SK-N-SH (cell line): ENCODE data around the gene P2RX3. TPM values are rescaled to one million over a fixed set of nuclear protein-coding genes. Genes with fewer than 3 reads are reported as not detected.

Source experiments
- CTCF ChIA-PET: fragments of 300-600, 350-600 bp; formaldehyde crosslinking; extraction: SDS; loops from one replicate; lab custom pipeline; 2021; lab: Yijun Ruan, JAX
- POLR2A ChIA-PET: fragments of 350-600 bp; sonication (Branson Sonifier 250); formaldehyde crosslinking; extraction: SDS; loops from one replicate; lab custom pipeline; 2020; ENCODE audit warnings: antibody characterized with exemption, inconsistent platforms; lab: Yijun Ruan, JAX
- DNase-seq: peaks from one replicate; pipeline ENCODE4 v3.0.0; 2012
- H2AFZ ChIP-seq: fragments of 200-600 bp; sonication (generic); 2 replicates; pipeline ENCODE4 v1.8.1; 2016; ENCODE audit warnings: antibody characterized with exemption, mild to moderate bottlenecking, low read depth
- H3F3A ChIP-seq: fragments of 200-600 bp; sonication (generic); replicated peaks from 2 replicates; pipeline ENCODE3; 2016; ENCODE audit warnings: antibody characterized with exemption, mild to moderate bottlenecking; ENCODE audit not compliant: insufficient read depth
- H3K27ac ChIP-seq, 2 experiments: fragments of 200-500 bp in 1 of 2; fragments of 200-600 bp in 1 of 2; sonication (Bioruptor generic) in 1 of 2; sonication (generic), shearing (Covaris generic) in 1 of 2; 2 replicates each; pipeline versions ENCODE4 v1.5.1 to v1.6.1; 2014 to 2016; ENCODE audit warnings: low read depth in 2 of 2, inconsistent platforms in 1 of 2, low read length in 1 of 2, mild to moderate bottlenecking in 1 of 2, mixed read lengths in 1 of 2
- H3K27me3 ChIP-seq: fragments of 200-600 bp; sonication (generic), shearing (Covaris generic); 2 replicates; pipeline ENCODE4 v1.6.1; 2016; ENCODE audit warnings: mixed run types; ENCODE audit not compliant: insufficient read depth
- H3K36me3 ChIP-seq, 2 experiments: fragments of 200-500 bp in 1 of 2; fragments of 200-600 bp in 1 of 2; sonication (Bioruptor generic) in 1 of 2; sonication (generic) in 1 of 2; replicated peaks in 1 of 2; 2 replicates each; pipeline versions ENCODE3 to v1.5.1; 2014 to 2016; ENCODE audit warnings: low read length in 1 of 2, mild to moderate bottlenecking in 1 of 2; ENCODE audit not compliant: insufficient read depth in 2 of 2, control insufficient read depth in 1 of 2
- H3K4me1 ChIP-seq, 2 experiments: fragments of 200-500 bp in 1 of 2; fragments of 200-600 bp in 1 of 2; sonication (Bioruptor generic) in 1 of 2; sonication (generic), shearing (Covaris generic) in 1 of 2; 2 replicates each; pipeline versions ENCODE4 v1.5.1 to v1.6.1; 2014 to 2016; ENCODE audit warnings: low read depth in 1 of 2, low read length in 1 of 2, mixed run types in 1 of 2; ENCODE audit not compliant: insufficient read depth in 2 of 2, control insufficient read depth in 1 of 2
- H3K4me2 ChIP-seq: fragments of 200-600 bp; sonication (generic), shearing (Covaris generic); 2 replicates; pipeline ENCODE4 v1.6.1; 2017; ENCODE audit warnings: mixed run types
- H3K4me3 ChIP-seq, 2 experiments: fragments of 200-500 bp in 1 of 2; fragments of 200-600 bp in 1 of 2; sonication (Bioruptor generic) in 1 of 2; sonication (generic), shearing (Covaris generic) in 1 of 2; 2 replicates each; pipeline versions ENCODE4 v1.5.1 to v1.8.1; 2014 to 2016; ENCODE audit warnings: low read depth in 2 of 2, inconsistent platforms in 1 of 2, low read length in 1 of 2, mild to moderate bottlenecking in 1 of 2, mixed read lengths in 1 of 2, moderate library complexity in 1 of 2
- H3K79me2 ChIP-seq: fragments of 200-600 bp; sonication (generic); 2 replicates; pipeline ENCODE4 v1.8.1; 2017; ENCODE audit warnings: mild to moderate bottlenecking; ENCODE audit not compliant: insufficient read depth
- H3K9ac ChIP-seq: fragments of 200-600 bp; sonication (generic); 2 replicates; pipeline ENCODE4 v1.6.1; 2017; ENCODE audit warnings: mixed run types
- H3K9me2 ChIP-seq: fragments of 200-600 bp; sonication (generic); 2 replicates; pipeline ENCODE4 v1.6.1; 2017; ENCODE audit warnings: mixed run types
- H3K9me3 ChIP-seq: fragments of 200-600 bp; sonication (generic); 2 replicates; pipeline ENCODE4 v1.6.1; 2017; ENCODE audit warnings: mixed run types, mild to moderate bottlenecking, moderate library complexity
- H4K20me1 ChIP-seq: fragments of 200-600 bp; sonication (generic); 2 replicates; pipeline ENCODE4 v1.6.1; 2017; ENCODE audit warnings: mild to moderate bottlenecking, mixed run types; ENCODE audit not compliant: insufficient read depth
- CHD2 ChIP-seq: fragments of 150-350 bp; IDR thresholded peaks from 2 replicates; pipeline ENCODE4 v1.6.1; 2018; ENCODE audit warnings: low read length; ENCODE audit not compliant: partially characterized antibody
- ELF1 ChIP-seq: IDR thresholded peaks from 2 replicates; pipeline ENCODE4 v1.4.0; 2012
- FOSL2 ChIP-seq: IDR thresholded peaks from 2 replicates; pipeline ENCODE4 v1.4.0; 2012; ENCODE audit warnings: low read depth, mild to moderate bottlenecking, moderate library complexity, borderline replicate concordance
- MEF2A ChIP-seq: IDR thresholded peaks from 2 replicates; pipeline ENCODE4 v1.4.0; 2012; ENCODE audit warnings: low read depth, borderline replicate concordance
- NFIC ChIP-seq: IDR thresholded peaks from 2 replicates; pipeline ENCODE4 v1.4.0; 2012; ENCODE audit warnings: borderline replicate concordance
- RFX5 ChIP-seq: IDR thresholded peaks from 2 replicates; pipeline ENCODE4 v1.6.1; 2012; ENCODE audit warnings: mild to moderate bottlenecking, improper control_type of control experiment, low read length
- RXRA ChIP-seq: IDR thresholded peaks from 2 replicates; pipeline ENCODE4 v1.4.0; 2012; ENCODE audit warnings: low read depth, mild to moderate bottlenecking, borderline replicate concordance
- TAF1 ChIP-seq: IDR thresholded peaks from 2 replicates; pipeline ENCODE4 v1.6.1; 2012; ENCODE audit warnings: low read depth, mild to moderate bottlenecking, low read length, moderate library complexity, borderline replicate concordance
- TCF12 ChIP-seq: IDR thresholded peaks from 2 replicates; pipeline ENCODE4 v1.4.0; 2012
- YY1 ChIP-seq: IDR thresholded peaks from 2 replicates; pipeline ENCODE4 v1.4.0; 2012; ENCODE audit warnings: low read depth, mild to moderate bottlenecking
- WGBS: methylation state at CpG from one replicate; pipeline ENCODE4 v1.1.6; 2017; ENCODE audit warnings: low lambda C conversion rate; 5-methylcytosine and 5-hydroxymethylcytosine counted together
- polyA plus RNA-seq, 3 experiments: library from polyadenylated mRNA; depleted of rRNA; stranded (reverse); fragments of >200 nt; gene quantifications; 2 replicates each; pipeline ENCODE4 v1.2.3, GENCODE V29; 2012
- TF ChIP-seq, protein P1 (sequence below): IDR thresholded peaks from 2 replicates; pipeline ENCODE4 v1.4.0; 2012; ENCODE audit warnings: low read depth
- TF ChIP-seq, protein P2 (sequence below): IDR thresholded peaks from 2 replicates; pipeline ENCODE4 v1.4.0; 2012; ENCODE audit warnings: low read depth, borderline replicate concordance
- TF ChIP-seq, protein P3 (sequence below): fragments of 150-350 bp; IDR thresholded peaks from 2 replicates; pipeline ENCODE4 v1.6.1; 2016; ENCODE audit warnings: mild to moderate bottlenecking, low read depth, low read length
- TF ChIP-seq, protein P4 (sequence below): fragments of 200-600 bp; sonication (generic); IDR thresholded peaks from 2 replicates; pipeline ENCODE4 v1.6.1; 2017; ENCODE audit warnings: antibody characterized with exemption, mild to moderate bottlenecking, moderate library complexity

Gene P2RX3
- polyA plus RNA-seq, 1 of the 3 experiments (the other 2 are of a cell fraction), result not detected

DNA sequence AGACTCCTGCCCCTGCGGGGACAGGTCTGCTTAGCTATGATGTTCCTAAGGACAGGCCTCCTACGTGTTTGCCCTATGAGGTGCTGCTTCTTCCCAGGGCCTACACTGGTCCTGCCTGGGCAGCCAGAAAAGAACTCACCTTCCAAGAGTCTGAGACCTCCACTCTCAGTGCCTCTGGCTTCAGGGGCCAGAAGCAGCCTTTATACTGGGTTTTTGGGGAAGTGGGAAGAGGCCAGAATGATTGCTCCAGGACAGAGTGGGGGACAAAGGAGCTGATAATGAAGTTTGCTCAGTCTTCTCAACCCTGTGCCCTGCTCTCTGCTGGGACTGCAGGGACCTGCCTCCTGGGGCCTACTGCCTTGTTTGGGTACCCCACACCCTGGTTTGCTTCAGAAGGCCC is 42.8 kb downstream of the P2RX3 start, which contains the start of gene PRG3:
PRG3 (minus strand) TSS at position 176 of the 400 bp plus-strand sequence. CDS start 442 bp downstream, outside the sequence.
- Histone ChIP-seq H3K27ac (no peak within 1 kb of the TSS), H3K4me1 (no peaks in the 10 kb centered on the region; a peak in 1 of 4 replicates), H3K4me3 (no peak within 1 kb of the TSS), H3K27me3 (peaks cover 7% of the 10 kb centered on the region; the same call in 1 of the 2 replicates), H3K9me3 (no peaks in the 10 kb centered on the region), H4K20me1 (no peaks in the 10 kb centered on the region)
- POLR2A ChIA-PET, result no interaction called here
- WGBS, result 45% methylated on average over 2 of the region's 2 CpGs
- no peak for DNase-seq
- TF ChIP-seq CHD2, result no peak
- TF ChIP-seq, protein P1, sequence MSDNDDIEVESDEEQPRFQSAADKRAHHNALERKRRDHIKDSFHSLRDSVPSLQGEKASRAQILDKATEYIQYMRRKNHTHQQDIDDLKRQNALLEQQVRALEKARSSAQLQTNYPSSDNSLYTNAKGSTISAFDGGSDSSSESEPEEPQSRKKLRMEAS, result no peak
- no peak for TF ChIP-seq TCF12
- TF ChIP-seq, protein P2, sequence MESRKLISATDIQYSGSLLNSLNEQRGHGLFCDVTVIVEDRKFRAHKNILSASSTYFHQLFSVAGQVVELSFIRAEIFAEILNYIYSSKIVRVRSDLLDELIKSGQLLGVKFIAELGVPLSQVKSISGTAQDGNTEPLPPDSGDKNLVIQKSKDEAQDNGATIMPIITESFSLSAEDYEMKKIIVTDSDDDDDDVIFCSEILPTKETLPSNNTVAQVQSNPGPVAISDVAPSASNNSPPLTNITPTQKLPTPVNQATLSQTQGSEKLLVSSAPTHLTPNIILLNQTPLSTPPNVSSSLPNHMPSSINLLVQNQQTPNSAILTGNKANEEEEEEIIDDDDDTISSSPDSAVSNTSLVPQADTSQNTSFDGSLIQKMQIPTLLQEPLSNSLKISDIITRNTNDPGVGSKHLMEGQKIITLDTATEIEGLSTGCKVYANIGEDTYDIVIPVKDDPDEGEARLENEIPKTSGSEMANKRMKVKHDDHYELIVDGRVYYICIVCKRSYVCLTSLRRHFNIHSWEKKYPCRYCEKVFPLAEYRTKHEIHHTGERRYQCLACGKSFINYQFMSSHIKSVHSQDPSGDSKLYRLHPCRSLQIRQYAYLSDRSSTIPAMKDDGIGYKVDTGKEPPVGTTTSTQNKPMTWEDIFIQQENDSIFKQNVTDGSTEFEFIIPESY, result no peak
- no peak for TF ChIP-seq ELF1
- TF ChIP-seq, protein P3, sequence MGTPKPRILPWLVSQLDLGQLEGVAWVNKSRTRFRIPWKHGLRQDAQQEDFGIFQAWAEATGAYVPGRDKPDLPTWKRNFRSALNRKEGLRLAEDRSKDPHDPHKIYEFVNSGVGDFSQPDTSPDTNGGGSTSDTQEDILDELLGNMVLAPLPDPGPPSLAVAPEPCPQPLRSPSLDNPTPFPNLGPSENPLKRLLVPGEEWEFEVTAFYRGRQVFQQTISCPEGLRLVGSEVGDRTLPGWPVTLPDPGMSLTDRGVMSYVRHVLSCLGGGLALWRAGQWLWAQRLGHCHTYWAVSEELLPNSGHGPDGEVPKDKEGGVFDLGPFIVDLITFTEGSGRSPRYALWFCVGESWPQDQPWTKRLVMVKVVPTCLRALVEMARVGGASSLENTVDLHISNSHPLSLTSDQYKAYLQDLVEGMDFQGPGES, result no peak
- TF ChIP-seq YY1, result no peak
- no peak for TF ChIP-seq TAF1
- TF ChIP-seq RFX5, result no peak
- TF ChIP-seq RXRA, result no peak
- TF ChIP-seq, protein P4, sequence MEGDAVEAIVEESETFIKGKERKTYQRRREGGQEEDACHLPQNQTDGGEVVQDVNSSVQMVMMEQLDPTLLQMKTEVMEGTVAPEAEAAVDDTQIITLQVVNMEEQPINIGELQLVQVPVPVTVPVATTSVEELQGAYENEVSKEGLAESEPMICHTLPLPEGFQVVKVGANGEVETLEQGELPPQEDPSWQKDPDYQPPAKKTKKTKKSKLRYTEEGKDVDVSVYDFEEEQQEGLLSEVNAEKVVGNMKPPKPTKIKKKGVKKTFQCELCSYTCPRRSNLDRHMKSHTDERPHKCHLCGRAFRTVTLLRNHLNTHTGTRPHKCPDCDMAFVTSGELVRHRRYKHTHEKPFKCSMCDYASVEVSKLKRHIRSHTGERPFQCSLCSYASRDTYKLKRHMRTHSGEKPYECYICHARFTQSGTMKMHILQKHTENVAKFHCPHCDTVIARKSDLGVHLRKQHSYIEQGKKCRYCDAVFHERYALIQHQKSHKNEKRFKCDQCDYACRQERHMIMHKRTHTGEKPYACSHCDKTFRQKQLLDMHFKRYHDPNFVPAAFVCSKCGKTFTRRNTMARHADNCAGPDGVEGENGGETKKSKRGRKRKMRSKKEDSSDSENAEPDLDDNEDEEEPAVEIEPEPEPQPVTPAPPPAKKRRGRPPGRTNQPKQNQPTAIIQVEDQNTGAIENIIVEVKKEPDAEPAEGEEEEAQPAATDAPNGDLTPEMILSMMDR, result no peak
- TF ChIP-seq FOSL2, result no peak
- no peak for TF ChIP-seq NFIC
- no peak for TF ChIP-seq MEF2A
- TF ChIP-seq, all 33 proteins: peak for 0
- Histone ChIP-seq H3K9me2 (no peaks in the 10 kb centered on the region), H3F3A (no peaks in the 10 kb centered on the region), H3K36me3 (no peaks in the 10 kb centered on the region), H3K9ac (no peak within 1 kb of the TSS), H3K4me2 (no peak within 1 kb of the TSS), H2AFZ (no peak within 1 kb of the TSS), H3K79me2 (no peaks in the 10 kb centered on the region)
- CTCF ChIA-PET, result interaction anchor here (1.2 kb wide), 1 partner anchor 77 kb away, joined by 5 read pairs; no protein-coding TSS in a partner anchor
